Heart right ventricle (tissue), 16 donors: ENCODE measurements around the gene HSD17B2. TPM values are rescaled to one million over a fixed set of nuclear protein-coding genes. Genes with fewer than 3 reads are reported as not detected.

Experiments used
- ATAC-seq, 8 donors: fragments of 200-7000 bp; cut with Tn5 transposase; one replicate each; pipeline ENCODE4 v1.9.1; 2020; ENCODE audit warnings: mild to moderate bottlenecking in 8 of 8, moderate library complexity in 8 of 8, moderate number of reproducible peaks in 1 of 8
- DNase-seq, 2 donors: peaks; one replicate each; pipeline ENCODE4 v3.0.0-alpha.2; 2020
- H3K27ac ChIP-seq, 10 donors: fragments of 200-600 bp; sonication (generic) in 2 of 10; one replicate each; pipeline versions ENCODE4 v1.5.0 to v1.8.0; 2020 to 2022; ENCODE audit warnings: mild to moderate bottlenecking in 3 of 10
- H3K27me3 ChIP-seq, 7 donors: fragments of 200-600 bp; one replicate each; pipeline ENCODE4 v1.8.0; 2021 to 2022; ENCODE audit warnings: mild to moderate bottlenecking in 2 of 7
- H3K36me3 ChIP-seq, 9 donors: fragments of 200-600 bp; sonication (generic) in 1 of 9; one replicate each; pipeline versions ENCODE4 v1.5.0 to v1.8.0; 2020 to 2022; ENCODE audit warnings: mild to moderate bottlenecking in 2 of 9
- H3K4me1 ChIP-seq, 9 donors: fragments of 200-600 bp; sonication (generic) in 1 of 9; one replicate each; pipeline versions ENCODE4 v1.5.0 to v1.8.0; 2020 to 2022; ENCODE audit warnings: mild to moderate bottlenecking in 4 of 9
- H3K4me3 ChIP-seq, 10 donors: fragments of 200-600 bp; sonication (generic) in 2 of 10; one replicate each; pipeline versions ENCODE4 v1.5.0 to v1.8.0; 2020 to 2022; ENCODE audit warnings: mild to moderate bottlenecking in 7 of 10, moderate library complexity in 2 of 10
- H3K9me3 ChIP-seq, 11 donors: fragments of 200-600 bp in 10 of 11; sonication (generic) in 2 of 11; one replicate each; pipeline versions ENCODE4 v1.5.0 to v1.8.0; 2013 to 2022; ENCODE audit warnings: mild to moderate bottlenecking in 2 of 11, control low read depth in 1 of 11, moderate library complexity in 1 of 11
- WGBS, 2 donors: extraction: QIAGEN DNeasy Blood & Tissue Kit; methylation state at CpG; one replicate each; pipeline ENCODE4 v1.1.7; 2013; ENCODE audit warnings: inconsistent platforms in 1 of 2; 5-methylcytosine and 5-hydroxymethylcytosine counted together
- intact Hi-C, 10 donors: fragments of 100-400 bp; cut with DNase I; formaldehyde crosslinking; loops; one replicate each; pipeline versions ENCODE4 v1.11.1 to v1.14.2; 2022
- polyA plus RNA-seq, 2 donors: library from polyadenylated mRNA; stranded (reverse); fragments of 200-250 nt; gene quantifications; one replicate each; pipeline ENCODE4 v1.2.3, GENCODE V29; 2013
- total RNA-seq, 10 donors: library from RNA; stranded (reverse); fragmentation: NEBNext Ultra II Directional in 3 of 10; extraction: Animal tissue kit (Norgen Biotek cat#: 25700) in 3 of 10; gene quantifications; one replicate each; pipeline versions ENCODE4 v1.2.1 to v1.2.4, GENCODE V29; 2021 to 2023
- TF ChIP-seq, protein P1 (sequence below), 9 donors: fragments of 200-600 bp; sonication (generic) in 2 of 9; IDR thresholded peaks; one replicate each; pipeline versions ENCODE4 v1.5.0 to v1.8.0; 2021 to 2022; ENCODE audit warnings: antibody characterized with exemption in 9 of 9, mild to moderate bottlenecking in 5 of 9, moderate library complexity in 1 of 9
- donor health status: Arrhythmogenic right ventricular cardiomyopathy.
- donor health status: ischemic (EF 13 %, LVEDD 7.1; RV severe dilation, severe dysfunction).
- donor health status: healthy with polysubstance abuse.
- donor health status: DM: no; HTN: yes; CAD: no.
- donor health status: DM: no; HTN: no; CAD: no.
- donor health status: ischemic (EF 25% LVEDD 6.9; RV normal size, moderate dysfunction).
- donor health status: ischemic (EF 25% LVEDD 5.7; RV mildly dilated, moderate dysfunction).
- donor health status: healthy.
- donor health status: DM: yes; HTN: yes; CAD: no.
- donor health status: Ischemic cardiomyopathy.
- donor health status: ischemic (EF 35%, LVEDD 5.7; RV mildly dilated, moderate dysfunction).
- donor health status: nonischemic (EF 11% LVEDD 7.7; RV severe dilation, severe dysfunction).
- donor health status: DM: yes; HTN: yes; CAD: no.
- donor health status: PGD.
- donor health status: ischemic (EF 29% LVEDD 5.4; RV normal size, mild dysfunction).
- donor health status: nonischemic (EF 23%, LVEDD 6.1; RV moderate dilation, normal function).

The HSD17B2 gene
- total and polyA plus RNA-seq, 12 donors = 0.03 TPM; not detected in 11

DNA sequence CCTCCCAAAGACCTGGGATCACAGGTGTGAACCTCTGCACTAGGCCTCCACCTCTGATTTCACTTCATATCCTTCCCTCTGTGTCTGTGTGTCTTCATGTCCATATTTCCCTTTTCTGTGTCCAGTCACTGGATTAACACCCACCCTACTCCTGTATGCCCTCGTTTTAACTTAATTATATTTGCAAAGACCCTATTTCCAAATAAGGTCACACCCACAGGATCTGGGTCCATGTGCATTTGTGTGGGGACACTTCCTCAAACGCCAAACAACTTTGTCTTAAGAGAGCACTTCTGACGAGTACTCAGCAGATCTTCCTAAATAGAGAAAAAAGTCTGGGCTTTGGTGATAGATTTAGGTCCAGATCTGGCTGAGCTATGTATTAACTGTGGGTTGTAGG is 78.7 kb downstream of the HSD17B2 start:
- intact Hi-C loops = no loop called here
- WGBS, 2 donors = 73 to 75% methylated on average over 3 of the region's 3 CpGs
- no peak for DNase-seq
- H3K36me3 ChIP-seq = no peaks in the 10 kb centered on the region
- H3K27ac ChIP-seq = no peak overlapping the region
- H3K4me3 ChIP-seq = no peak overlapping the region
- no peaks in the 10 kb centered on the region for H3K4me1 ChIP-seq
- ATAC-seq = no peak
- H3K27me3 ChIP-seq = peaks cover 0 to 13% (median 0%) of the 10 kb centered on the region in 7 donors
- no peaks in the 10 kb centered on the region for H3K9me3 ChIP-seq
- TF ChIP-seq, protein P1, sequence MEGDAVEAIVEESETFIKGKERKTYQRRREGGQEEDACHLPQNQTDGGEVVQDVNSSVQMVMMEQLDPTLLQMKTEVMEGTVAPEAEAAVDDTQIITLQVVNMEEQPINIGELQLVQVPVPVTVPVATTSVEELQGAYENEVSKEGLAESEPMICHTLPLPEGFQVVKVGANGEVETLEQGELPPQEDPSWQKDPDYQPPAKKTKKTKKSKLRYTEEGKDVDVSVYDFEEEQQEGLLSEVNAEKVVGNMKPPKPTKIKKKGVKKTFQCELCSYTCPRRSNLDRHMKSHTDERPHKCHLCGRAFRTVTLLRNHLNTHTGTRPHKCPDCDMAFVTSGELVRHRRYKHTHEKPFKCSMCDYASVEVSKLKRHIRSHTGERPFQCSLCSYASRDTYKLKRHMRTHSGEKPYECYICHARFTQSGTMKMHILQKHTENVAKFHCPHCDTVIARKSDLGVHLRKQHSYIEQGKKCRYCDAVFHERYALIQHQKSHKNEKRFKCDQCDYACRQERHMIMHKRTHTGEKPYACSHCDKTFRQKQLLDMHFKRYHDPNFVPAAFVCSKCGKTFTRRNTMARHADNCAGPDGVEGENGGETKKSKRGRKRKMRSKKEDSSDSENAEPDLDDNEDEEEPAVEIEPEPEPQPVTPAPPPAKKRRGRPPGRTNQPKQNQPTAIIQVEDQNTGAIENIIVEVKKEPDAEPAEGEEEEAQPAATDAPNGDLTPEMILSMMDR (IDR thresholded peaks at IDR 0.05) = no peak

DNA sequence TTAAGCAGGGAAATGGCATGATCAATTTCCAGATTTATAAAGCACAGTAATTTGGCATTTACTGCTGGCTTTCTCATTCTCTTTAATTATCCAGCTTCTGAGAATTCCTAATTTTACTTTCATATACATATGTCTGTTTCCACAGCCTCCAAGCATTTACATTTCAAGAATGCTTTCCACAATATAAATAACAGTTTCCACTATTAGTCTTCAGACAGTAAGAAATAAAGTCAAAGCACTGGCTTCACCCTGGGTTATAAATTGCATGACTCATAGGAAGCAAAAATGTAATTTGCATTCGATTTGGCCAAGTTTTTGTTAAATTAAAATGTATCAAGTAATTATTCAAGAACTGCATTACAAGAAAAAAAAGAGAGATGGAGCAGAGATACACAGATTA is 81.5 kb downstream of the HSD17B2 start:
- peaks cover 0 to 5% (median 0%) of the 10 kb centered on the region in 7 donors for H3K27me3 ChIP-seq
- no peak overlapping the region for H3K27ac ChIP-seq
- ATAC-seq (no peak), DNase-seq (no peak)
- 76 to 85% methylated on average over 1 of the region's 1 CpG for WGBS, 2 donors
- H3K4me3 ChIP-seq = no peak overlapping the region
- no peaks in the 10 kb centered on the region for H3K36me3 ChIP-seq
- TF ChIP-seq, protein P1 (IDR thresholded peaks at IDR 0.05) = no peak
- H3K9me3 ChIP-seq = no peaks in the 10 kb centered on the region
- intact Hi-C loops = no loop called here
- H3K4me1 ChIP-seq = no peaks in the 10 kb centered on the region

DNA sequence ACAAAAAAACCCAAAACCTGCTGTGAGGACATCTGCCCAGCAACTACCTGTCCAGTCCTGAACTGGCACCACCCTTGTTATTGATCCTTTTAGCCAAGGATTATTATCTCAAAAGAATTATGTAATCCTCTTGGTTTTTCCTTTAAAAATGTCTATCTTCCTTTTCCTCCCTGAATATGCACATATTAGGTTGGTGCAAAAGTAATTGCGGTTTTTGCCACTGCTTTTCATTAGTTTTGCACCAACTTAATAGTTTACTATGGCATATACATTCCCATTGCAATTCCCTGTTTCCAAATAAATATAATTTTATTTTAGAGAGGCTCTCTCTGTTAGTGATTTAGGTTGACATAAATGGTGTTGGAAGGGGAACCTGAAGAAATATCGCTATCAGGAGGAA is 83.7 kb downstream of the HSD17B2 start:
- TF ChIP-seq, protein P1 (IDR thresholded peaks at IDR 0.05) = no peak
- no peaks in the 10 kb centered on the region for H3K36me3 ChIP-seq
- H3K4me3 ChIP-seq = no peak overlapping the region
- intact Hi-C loops = no loop called here
- no peak overlapping the region for H3K27ac ChIP-seq
- peaks cover 0 to 6% (median 0%) of the 10 kb centered on the region in 7 donors for H3K27me3 ChIP-seq
- H3K4me1 ChIP-seq = no peaks in the 10 kb centered on the region
- WGBS, 2 donors = 90 to 93% methylated on average over 2 of the region's 2 CpGs
- DNase-seq (no peak), ATAC-seq (no peak)
- H3K9me3 ChIP-seq = no peaks in the 10 kb centered on the region

DNA sequence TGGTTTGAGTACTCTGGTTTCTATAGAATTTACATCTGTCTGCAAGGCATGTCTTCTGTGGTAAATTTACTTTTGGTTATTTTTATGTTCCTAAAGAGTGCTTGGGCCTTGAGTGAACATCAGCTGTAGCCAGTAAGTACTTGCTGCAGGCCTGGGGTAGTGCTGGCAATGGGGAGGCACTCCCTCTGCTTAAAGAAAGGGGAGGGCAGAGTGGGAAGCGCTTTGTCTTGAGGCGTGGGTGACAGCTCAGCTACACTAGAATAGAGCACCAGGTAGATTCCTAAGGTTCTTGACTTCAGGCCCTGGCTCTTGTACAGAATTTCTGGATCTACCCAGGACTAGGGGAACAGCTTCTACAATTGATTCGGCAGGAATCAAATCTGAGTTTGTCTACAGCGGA is 84.4 kb downstream of the HSD17B2 start:
- peaks cover 0 to 6% (median 0%) of the 10 kb centered on the region in 7 donors for H3K27me3 ChIP-seq
- peaks cover 0 to under 1% (median 0%) of the 10 kb centered on the region in 11 donors for H3K9me3 ChIP-seq
- H3K4me3 ChIP-seq = no peak overlapping the region
- H3K27ac ChIP-seq = no peak overlapping the region
- DNase-seq = no peak
- WGBS, 2 donors = 69 to 71% methylated on average over 4 of the region's 4 CpGs
- TF ChIP-seq, protein P1 (IDR thresholded peaks at IDR 0.05) = no peak
- H3K36me3 ChIP-seq = no peaks in the 10 kb centered on the region
- ATAC-seq = no peak
- intact Hi-C loops = no loop called here
- no peaks in the 10 kb centered on the region for H3K4me1 ChIP-seq
